ENCODE data around the gene LDB2.
A peak's percentile ranks its signal among the peaks of the same experiment; 100 is the strongest.

LDB2 gene

GRCh38 chr4:16883806-16884205 lies 14.6 kb downstream of the LDB2 start:
- no peaks in the 10 kb centered on the region for H3K27me3 ChIP-seq (ENCODE audit: insufficient read depth, low read length, poor library complexity)
- peak overlapping the region; percentile 12 for H4K5ac ChIP-seq (ENCODE audit: low read length)
- no peak overlapping the region for H3K27ac ChIP-seq (ENCODE audit: low read depth, low read length)
- H3K56ac ChIP-seq (ENCODE audit: low read length): peak overlapping the region; percentile 46
- peaks cover 7% of the 10 kb centered on the region for H3K4me1 ChIP-seq (ENCODE audit: control insufficient read depth, low read depth, low read length)
- no peak overlapping the region for H3K18ac ChIP-seq (ENCODE audit: low read length)
- no peak overlapping the region for H3K23ac ChIP-seq (ENCODE audit: low read length)
- peaks cover 45% of the 10 kb centered on the region for H3K79me2 ChIP-seq (ENCODE audit: control insufficient read depth, insufficient read depth, low read length)
- peaks cover 15% of the 10 kb centered on the region for H3K36me3 ChIP-seq (ENCODE audit: control insufficient read depth, insufficient read depth, low read length)
- peak overlapping the region; percentile 47 for H2BK5ac ChIP-seq (ENCODE audit: low read length)
- peaks cover 31% of the 10 kb centered on the region for H3K79me1 ChIP-seq (ENCODE audit: low read length)
- WGBS (ENCODE audit: extremely low coverage, insufficient coverage, low lambda C conversion rate): no CpG with 5 or more reads among the region's 4 CpGs
- H2BK15ac ChIP-seq (replicated peaks; ENCODE audit: low read depth): no peak overlapping the region
- H3K4me2 ChIP-seq (ENCODE audit: low read length): no peak overlapping the region
- no peak overlapping the region for H3K4ac ChIP-seq (ENCODE audit: low read depth, low read length)
- no peak overlapping the region for H2BK120ac ChIP-seq (ENCODE audit: low read depth, low read length)
- H2AK5ac ChIP-seq (ENCODE audit: low read length): no peak overlapping the region
- H4K8ac ChIP-seq (ENCODE audit: low read depth, low read length): no peak overlapping the region
- H3K9ac ChIP-seq (ENCODE audit: low read length): no peak overlapping the region
- H3K4me3 ChIP-seq (ENCODE audit: low read length): no peak overlapping the region
- no peak for DNase-seq

- Histone ChIP-seq H2BK15ac (replicated peaks; ENCODE audit: low read depth) (no peak overlapping the region), H4K8ac (ENCODE audit: low read depth, low read length) (no peak overlapping the region), H3K27ac (ENCODE audit: low read depth, low read length) (no peak overlapping the region), H3K79me2 (ENCODE audit: control insufficient read depth, insufficient read depth, low read length) (peaks cover 46% of the 10 kb centered on the region), H3K4me2 (ENCODE audit: low read length) (no peak overlapping the region), H3K9ac (ENCODE audit: low read length) (no peak overlapping the region), H3K4me3 (ENCODE audit: low read length) (no peak overlapping the region), H3K56ac (ENCODE audit: low read length) (no peak overlapping the region), H3K4ac (ENCODE audit: low read depth, low read length) (no peak overlapping the region), H2BK5ac (ENCODE audit: low read length) (no peak overlapping the region), H2AK5ac (ENCODE audit: low read length) (no peak overlapping the region), H4K5ac (ENCODE audit: low read length) (no peak overlapping the region), H3K4me1 (ENCODE audit: control insufficient read depth, low read depth, low read length) (peaks cover 4% of the 10 kb centered on the region), H3K36me3 (ENCODE audit: control insufficient read depth, insufficient read depth, low read length) (peaks cover 13% of the 10 kb centered on the region), H3K27me3 (ENCODE audit: insufficient read depth, low read length, poor library complexity) (no peaks in the 10 kb centered on the region), H3K23ac (ENCODE audit: low read length) (no peak overlapping the region), H3K18ac (ENCODE audit: low read length) (no peak overlapping the region), H2BK120ac (ENCODE audit: low read depth, low read length) (no peak overlapping the region), H3K79me1 (ENCODE audit: low read length) (peaks cover 30% of the 10 kb centered on the region)
- DNase-seq: peak; percentile 63
- WGBS (ENCODE audit: extremely low coverage, insufficient coverage, low lambda C conversion rate): no CpG with 5 or more reads among the region's 7 CpGs
These were observed 17.1 kb downstream of the LDB2 start for GRCh38 chr4:16881151-16881884.

- Histone ChIP-seq H2BK15ac (replicated peaks; ENCODE audit: low read depth) (no peak overlapping the region), H3K4me2 (ENCODE audit: low read length) (no peak overlapping the region), H2BK5ac (ENCODE audit: low read length) (no peak overlapping the region), H3K23ac (ENCODE audit: low read length) (no peak overlapping the region), H3K27ac (ENCODE audit: low read depth, low read length) (no peak overlapping the region), H3K79me1 (ENCODE audit: low read length) (peaks cover 25% of the 10 kb centered on the region), H3K79me2 (ENCODE audit: control insufficient read depth, insufficient read depth, low read length) (peaks cover 38% of the 10 kb centered on the region), H2AK5ac (ENCODE audit: low read length) (no peak overlapping the region), H3K18ac (ENCODE audit: low read length) (no peak overlapping the region), H4K8ac (ENCODE audit: low read depth, low read length) (no peak overlapping the region), H3K27me3 (ENCODE audit: insufficient read depth, low read length, poor library complexity) (no peaks in the 10 kb centered on the region), H3K4me3 (ENCODE audit: low read length) (no peak overlapping the region), H3K4ac (ENCODE audit: low read depth, low read length) (no peak overlapping the region), H2BK120ac (ENCODE audit: low read depth, low read length) (no peak overlapping the region), H4K5ac (ENCODE audit: low read length) (no peak overlapping the region), H3K36me3 (ENCODE audit: control insufficient read depth, insufficient read depth, low read length) (peaks cover 3% of the 10 kb centered on the region), H3K56ac (ENCODE audit: low read length) (no peak overlapping the region), H3K4me1 (ENCODE audit: control insufficient read depth, low read depth, low read length) (peaks cover 2% of the 10 kb centered on the region), H3K9ac (ENCODE audit: low read length) (no peak overlapping the region)
- peak; percentile 74 for DNase-seq
- WGBS (ENCODE audit: extremely low coverage, insufficient coverage, low lambda C conversion rate): no CpG with 5 or more reads among the region's 5 CpGs
These were observed 23.0 kb downstream of the LDB2 start for GRCh38 chr4:16875487-16875886.

GRCh38 chr4:16869594-16870245 lies 28.7 kb downstream of the LDB2 start:
- H3K9ac ChIP-seq (ENCODE audit: low read length): no peak overlapping the region
- H3K23ac ChIP-seq (ENCODE audit: low read length): no peak overlapping the region
- H3K27me3 ChIP-seq (ENCODE audit: insufficient read depth, low read length, poor library complexity): no peaks in the 10 kb centered on the region
- no peak overlapping the region for H3K4me2 ChIP-seq (ENCODE audit: low read length)
- WGBS (ENCODE audit: extremely low coverage, insufficient coverage, low lambda C conversion rate): no CpG with 5 or more reads among the region's 12 CpGs
- no peak overlapping the region for H2AK5ac ChIP-seq (ENCODE audit: low read length)
- H2BK15ac ChIP-seq (replicated peaks; ENCODE audit: low read depth): no peak overlapping the region
- no peak overlapping the region for H4K8ac ChIP-seq (ENCODE audit: low read depth, low read length)
- no peaks in the 10 kb centered on the region for H3K36me3 ChIP-seq (ENCODE audit: control insufficient read depth, insufficient read depth, low read length)
- H3K4me1 ChIP-seq (ENCODE audit: control insufficient read depth, low read depth, low read length): peaks cover 23% of the 10 kb centered on the region
- no peak overlapping the region for H3K4me3 ChIP-seq (ENCODE audit: low read length)
- no peak overlapping the region for H3K27ac ChIP-seq (ENCODE audit: low read depth, low read length)
- H3K18ac ChIP-seq (ENCODE audit: low read length): no peak overlapping the region
- peaks cover 27% of the 10 kb centered on the region for H3K79me2 ChIP-seq (ENCODE audit: control insufficient read depth, insufficient read depth, low read length)
- H2BK5ac ChIP-seq (ENCODE audit: low read length): no peak overlapping the region
- DNase-seq: no peak
- no peak overlapping the region for H3K4ac ChIP-seq (ENCODE audit: low read depth, low read length)
- no peak overlapping the region for H2BK120ac ChIP-seq (ENCODE audit: low read depth, low read length)
- no peak overlapping the region for H3K56ac ChIP-seq (ENCODE audit: low read length)
- H4K5ac ChIP-seq (ENCODE audit: low read length): no peak overlapping the region
- H3K79me1 ChIP-seq (ENCODE audit: low read length): peaks cover 25% of the 10 kb centered on the region

- no peak overlapping the region for H3K4me3 ChIP-seq (ENCODE audit: low read length)
- H3K56ac ChIP-seq (ENCODE audit: low read length): peak overlapping the region; percentile 44
- no peak overlapping the region for H3K4ac ChIP-seq (ENCODE audit: low read depth, low read length)
- peak; percentile 31 for DNase-seq
- peak overlapping the region; percentile 52 for H3K18ac ChIP-seq (ENCODE audit: low read length)
- 100% methylated on average over 3 of the region's 5 CpGs for WGBS (ENCODE audit: extremely low coverage, insufficient coverage, low lambda C conversion rate)
- no peak overlapping the region for H3K4me2 ChIP-seq (ENCODE audit: low read length)
- no peak overlapping the region for H3K23ac ChIP-seq (ENCODE audit: low read length)
- H3K27me3 ChIP-seq (ENCODE audit: insufficient read depth, low read length, poor library complexity): no peaks in the 10 kb centered on the region
- H3K36me3 ChIP-seq (ENCODE audit: control insufficient read depth, insufficient read depth, low read length): no peaks in the 10 kb centered on the region
- no peak overlapping the region for H2AK5ac ChIP-seq (ENCODE audit: low read length)
- H3K79me1 ChIP-seq (ENCODE audit: low read length): peaks cover 21% of the 10 kb centered on the region
- H4K5ac ChIP-seq (ENCODE audit: low read length): no peak overlapping the region
- H3K27ac ChIP-seq (ENCODE audit: low read depth, low read length): peak overlapping the region; percentile 39
- H2BK5ac ChIP-seq (ENCODE audit: low read length): no peak overlapping the region
- no peak overlapping the region for H2BK120ac ChIP-seq (ENCODE audit: low read depth, low read length)
- no peak overlapping the region for H4K8ac ChIP-seq (ENCODE audit: low read depth, low read length)
- peaks cover 23% of the 10 kb centered on the region for H3K4me1 ChIP-seq (ENCODE audit: control insufficient read depth, low read depth, low read length)
- no peak overlapping the region for H2BK15ac ChIP-seq (replicated peaks; ENCODE audit: low read depth)
- no peak overlapping the region for H3K9ac ChIP-seq (ENCODE audit: low read length)
- H3K79me2 ChIP-seq (ENCODE audit: control insufficient read depth, insufficient read depth, low read length): peaks cover 22% of the 10 kb centered on the region
These were observed 29.8 kb downstream of the LDB2 start for GRCh38 chr4:16868674-16869073.

Data from mesendoderm (in vitro differentiated cells).